Measurements from ENCODE around the gene IFNA2.
"Not testable (repeated sequence)": the region's sequence is repeated elsewhere in the genome, so short reads cannot be mapped to it uniquely, and the experiment has no call there.

The IFNA2 gene

GRCh38 chr9:21381448-21382339 is 3.5 kb downstream of the IFNA2 start:
- DNase-seq = no peak

- DNase-seq = not testable (repeated sequence)
Measured at GRCh38 chr9:21371467-21371866, 13.7 kb downstream of the IFNA2 start.

GRCh38 chr9:21367957-21368356 is 17.2 kb downstream of the IFNA2 start, which contains the start of gene IFNA13:
Gene IFNA13 (minus strand): TSS chr9:21368057. CDS start chr9:21368010, 47 bp downstream.
- DNase-seq = no peak

GRCh38 chr9:21367169-21367568 is 18.0 kb downstream of the IFNA2 start:
- not testable (repeated sequence) for DNase-seq

- DNase-seq = no peak
Measured at GRCh38 chr9:21362287-21362686, 22.9 kb downstream of the IFNA2 start.

- DNase-seq = no peak
Measured at GRCh38 chr9:21357479-21358460, 27.4 kb downstream of the IFNA2 start.

GRCh38 chr9:21350787-21351186 is 34.4 kb downstream of the IFNA2 start, which contains the start of gene IFNA6:
Gene IFNA6 (minus strand): TSS chr9:21350887. CDS start chr9:21350887, 0 bp downstream.
- DNase-seq = no peak

GRCh38 chr9:21348430-21348970 is 36.7 kb downstream of the IFNA2 start:
- DNase-seq = no peak

GRCh38 chr9:21340735-21341134 is 44.5 kb downstream of the IFNA2 start:
- DNase-seq = no peak

- DNase-seq = no peak
Measured at GRCh38 chr9:21336457-21336856, 48.7 kb downstream of the IFNA2 start.

GRCh38 chr9:21334701-21335632 is 50.2 kb downstream of the IFNA2 start, which contains the start of gene KLHL9:
Gene KLHL9 (minus strand): TSS chr9:21335404. CDS start chr9:21334859, 545 bp downstream.
- DNase-seq = peak; percentile 87
